Measurements from ENCODE around the gene KCNQ1.

- TF ChIP-seq CTCF (conservative IDR thresholded peaks at IDR 0.05; ENCODE audit: low read length): no peak
- TF ChIP-seq EZH2phosphoT487 (IDR thresholded peaks at IDR 0.05; ENCODE audit: borderline replicate concordance): no peak
These were observed 268.3 kb downstream of the KCNQ1 start for GRCh38 chr11:2713094-2713493.

Measured in Loucy (cell line).